ENCODE results near the gene PLCH2. TPM values are rescaled to one million over a fixed set of nuclear protein-coding genes. Genes with fewer than 3 reads are reported as not detected.

The PLCH2 gene
- total RNA-seq, 1 donor from 2014 or later = 0.11 TPM

DNA sequence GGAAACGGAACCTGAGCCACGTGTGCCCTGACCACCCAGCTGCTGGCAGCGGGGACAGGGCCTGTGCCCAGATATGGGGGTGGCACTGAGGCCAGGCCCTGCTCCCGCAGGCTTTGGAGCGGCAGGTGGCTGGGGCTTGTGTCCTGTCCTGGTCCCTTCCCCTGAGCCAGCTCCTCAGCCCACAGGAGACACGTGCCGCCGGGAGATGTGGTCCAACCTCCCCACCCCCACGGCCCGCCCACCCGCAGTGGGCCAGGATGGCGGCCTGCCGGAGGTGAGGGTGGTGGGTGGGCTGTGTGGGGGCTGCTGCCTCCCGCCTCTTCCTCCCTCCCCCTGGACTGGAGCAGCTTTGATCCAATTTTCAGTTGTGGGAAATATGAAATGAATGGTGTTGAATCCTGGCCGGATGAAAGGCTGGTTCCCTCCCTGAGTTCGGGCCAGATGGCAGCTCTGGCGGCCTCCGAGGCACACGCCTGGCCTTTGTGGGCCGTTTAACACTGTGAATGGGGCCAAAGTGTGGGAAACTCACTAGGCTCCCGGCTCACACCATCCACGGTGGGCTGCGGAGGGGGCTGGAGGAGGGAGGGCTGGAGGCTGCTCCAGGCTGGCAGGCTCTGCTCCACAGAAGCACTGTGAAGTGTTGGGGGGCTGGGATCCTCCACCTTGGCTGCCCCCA is 56.5 kb downstream of the PLCH2 start:
- DNase-seq (ENCODE audit: low spot score) = no peak
- intact Hi-C loops (cut with DNase I) = no loop called here

GRCh38 chr1:2533365-2533764 is 57.3 kb downstream of the PLCH2 start:
- no peak for DNase-seq (ENCODE audit: low spot score)
- intact Hi-C loops (cut with DNase I) = no loop called here

- intact Hi-C loops (cut with DNase I) = no loop called here
- no peak for DNase-seq (ENCODE audit: low spot score)
These were observed 58.2 kb downstream of the PLCH2 start for GRCh38 chr1:2534315-2534686.

- DNase-seq (ENCODE audit: low spot score) = no peak
- intact Hi-C loops (cut with DNase I) = no loop called here
These were observed 58.8 kb downstream of the PLCH2 start for GRCh38 chr1:2534687-2535441.

DNA sequence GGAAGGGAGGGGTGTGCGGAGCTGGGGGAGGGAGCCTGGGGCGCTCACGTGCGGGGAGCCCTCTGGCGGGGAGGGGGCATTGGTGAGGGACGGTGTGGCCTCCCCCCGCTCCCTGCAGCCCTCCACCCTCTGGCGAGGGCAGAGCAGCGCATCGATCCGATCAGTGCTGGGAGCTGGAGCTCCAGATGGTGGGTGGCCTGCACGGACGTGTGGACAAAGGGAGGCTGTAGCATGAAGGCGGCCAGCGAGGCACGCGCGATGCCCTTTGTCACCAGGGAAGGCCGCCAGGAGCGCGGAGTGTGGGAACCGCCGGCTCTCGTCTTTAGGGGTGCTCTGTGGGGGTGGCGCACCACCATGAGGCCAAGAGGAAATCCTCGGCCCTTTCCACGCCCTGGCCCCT is 59.4 kb downstream of the PLCH2 start:
- intact Hi-C loops (cut with DNase I) = no loop called here
- no peak for DNase-seq (ENCODE audit: low spot score)

DNA sequence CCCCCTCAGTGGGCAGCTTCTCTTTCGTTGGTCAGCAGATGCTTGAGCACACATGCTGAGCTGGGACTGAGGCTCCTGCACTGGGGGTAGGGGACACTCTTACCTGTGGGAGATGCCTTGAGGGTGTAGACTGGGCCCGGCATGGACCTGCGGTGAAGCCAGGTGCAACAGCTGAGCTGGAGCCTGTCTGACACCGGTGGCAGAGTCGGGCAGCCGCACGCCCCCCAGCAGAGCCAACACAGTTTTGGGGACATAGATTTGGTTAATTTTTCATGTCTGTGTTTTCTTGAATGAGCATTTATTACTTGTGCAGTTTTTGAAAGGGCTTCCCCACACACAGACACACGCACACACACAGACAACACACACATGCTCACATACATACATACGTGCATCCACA is 59.9 kb downstream of the PLCH2 start:
- intact Hi-C loops (cut with DNase I) = no loop called here
- no peak for DNase-seq (ENCODE audit: low spot score)

- intact Hi-C loops (cut with DNase I) = no loop called here
- DNase-seq (ENCODE audit: low spot score) = no peak
These were observed 61.7 kb downstream of the PLCH2 start for GRCh38 chr1:2537784-2538115.

DNA sequence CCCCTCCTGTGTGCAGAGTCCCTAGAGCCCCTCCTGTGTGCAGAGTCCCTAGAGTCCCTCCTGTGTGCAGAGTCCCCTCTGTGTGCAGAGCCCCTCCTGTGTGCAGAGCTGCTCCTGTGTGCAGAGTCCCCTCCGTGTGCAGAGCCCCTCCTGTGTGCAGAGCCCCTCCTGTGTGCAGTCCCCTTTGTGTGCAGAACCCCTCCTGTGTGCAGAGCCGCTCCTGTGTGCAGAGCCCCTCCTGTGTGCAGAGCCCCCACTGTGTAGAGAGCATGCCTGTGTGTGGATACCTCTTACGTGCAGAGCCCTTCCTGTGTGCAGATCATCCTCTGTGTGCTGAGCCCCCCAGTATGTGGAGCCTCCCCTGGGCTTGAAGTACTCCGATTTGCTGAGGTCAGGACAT is 62.3 kb downstream of the PLCH2 start:
- intact Hi-C loops (cut with DNase I) = no loop called here
- DNase-seq (ENCODE audit: low spot score) = no peak

DNA sequence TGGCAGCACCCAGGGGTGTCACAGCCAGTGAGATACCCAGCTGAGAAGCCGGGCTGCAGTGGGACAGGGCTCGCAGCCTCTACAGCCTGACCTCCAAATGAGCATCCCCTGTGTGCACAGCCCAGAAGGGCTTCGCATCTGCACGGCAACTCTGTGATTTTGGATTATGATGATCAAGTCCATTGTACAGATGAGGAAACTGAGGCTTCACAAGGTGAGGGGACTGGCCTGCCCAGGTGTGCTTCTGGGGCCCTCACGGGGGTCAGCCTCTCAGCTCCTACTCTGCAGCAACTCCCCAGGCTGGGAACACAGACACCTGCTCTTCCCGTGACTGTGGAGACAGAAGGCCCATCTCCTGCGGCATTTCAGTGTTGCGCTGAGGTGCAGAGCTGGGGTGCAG is 62.8 kb downstream of the PLCH2 start:
- intact Hi-C loops (cut with DNase I) = no loop called here
- DNase-seq (ENCODE audit: low spot score) = no peak

DNA sequence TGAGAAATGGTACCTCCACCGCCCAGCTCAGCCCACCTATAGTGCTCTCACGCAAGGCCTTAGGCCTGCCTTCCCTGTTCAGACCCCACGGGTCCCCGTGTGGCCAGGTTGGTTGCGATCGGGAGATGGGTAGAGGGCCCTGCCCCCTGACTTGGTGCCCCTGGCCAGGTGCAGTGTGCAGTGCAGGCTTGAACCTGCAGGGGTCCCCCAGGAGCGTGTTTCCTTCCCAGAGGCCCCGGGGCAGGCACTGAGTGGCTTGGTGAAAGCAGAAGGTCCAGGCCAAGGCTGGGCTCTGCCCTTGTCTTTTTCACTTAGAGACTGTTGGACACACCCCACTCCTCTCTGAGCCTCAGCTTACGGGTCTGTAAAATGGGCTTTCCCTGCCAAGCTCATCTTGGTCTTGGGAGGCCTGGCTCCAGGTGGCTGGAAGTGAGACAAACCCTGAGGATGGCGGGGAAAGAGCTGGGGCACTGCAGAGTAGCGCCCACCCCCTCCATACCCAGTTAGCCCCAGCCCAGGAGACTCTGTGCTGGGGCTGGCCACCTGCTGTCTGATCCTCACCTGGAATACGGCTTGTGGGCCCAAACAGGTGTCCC is 63.3 kb downstream of the PLCH2 start:
- intact Hi-C loops (cut with DNase I) = no loop called here

DNA sequence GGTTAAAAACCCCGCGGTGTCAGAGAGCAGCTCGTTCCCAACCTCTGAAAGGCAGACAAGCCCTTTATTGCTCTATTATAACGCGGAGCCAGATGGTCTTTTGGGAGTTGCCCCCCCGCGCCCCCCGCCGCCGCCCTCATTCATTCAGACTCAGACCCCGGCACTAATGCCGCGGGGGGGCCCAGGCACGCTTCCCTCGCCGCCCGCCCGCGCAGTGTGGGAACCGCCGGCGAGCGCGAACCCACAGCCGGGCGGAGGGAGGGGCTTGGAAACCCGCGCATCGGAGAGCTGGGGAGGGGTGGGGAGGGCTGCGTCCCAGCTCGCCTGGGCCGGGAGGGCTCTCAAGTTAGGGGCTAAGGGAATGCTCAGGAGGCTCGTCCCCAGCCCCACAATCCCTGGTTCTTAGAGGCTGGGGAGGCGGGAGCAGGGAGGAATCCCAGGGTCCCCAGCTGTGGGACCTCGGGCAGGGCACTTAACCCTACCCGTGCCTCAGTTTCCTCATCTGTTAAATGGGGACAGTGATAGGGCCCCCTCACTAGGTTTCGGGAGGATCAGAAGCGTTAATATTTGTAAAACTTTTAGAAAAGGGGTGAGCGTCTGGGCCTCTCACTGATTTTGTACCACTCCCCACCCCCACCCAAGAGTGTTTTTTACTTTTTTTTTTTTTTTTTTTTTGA is 64.9 kb downstream of the PLCH2 start:
- intact Hi-C loops (cut with DNase I) = no loop called here
- no peak for DNase-seq (ENCODE audit: low spot score)

More for the DNA sequence above, 63.3 kb downstream of the PLCH2 start:
- DNase-seq (ENCODE audit: low spot score) = no peak

DNA sequence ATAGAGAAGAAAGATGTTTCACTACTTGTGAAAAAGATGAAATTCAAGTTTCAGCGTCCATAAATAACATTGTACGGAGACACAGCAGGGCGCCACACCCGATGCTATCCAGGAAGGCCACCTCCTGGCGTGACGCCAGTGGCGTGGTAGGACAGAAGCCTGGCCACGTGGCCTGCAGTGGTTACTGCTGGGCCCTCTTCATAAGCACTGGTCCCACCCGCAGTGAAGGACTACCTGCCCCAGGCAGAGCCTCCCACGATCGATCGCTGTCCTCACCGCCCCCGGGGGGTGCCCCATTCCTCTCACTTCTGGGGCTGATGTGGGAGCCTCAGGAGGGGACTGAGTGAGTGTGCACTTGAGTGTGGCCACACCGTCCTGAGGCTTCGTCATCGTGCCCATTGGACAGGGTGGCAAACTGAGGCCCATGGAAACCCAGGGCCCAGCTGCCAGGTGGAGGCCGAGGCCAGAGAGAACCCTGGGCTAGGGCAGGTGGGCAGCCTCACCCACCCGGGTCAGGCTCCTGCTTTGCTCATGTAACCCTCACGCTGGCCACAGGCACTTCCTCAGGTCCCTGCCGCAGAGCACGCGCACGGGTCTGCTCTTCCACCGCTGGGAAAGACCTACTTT is 65.6 kb downstream of the PLCH2 start:
- no peak for DNase-seq (ENCODE audit: low spot score)
- intact Hi-C loops (cut with DNase I) = no loop called here

DNA sequence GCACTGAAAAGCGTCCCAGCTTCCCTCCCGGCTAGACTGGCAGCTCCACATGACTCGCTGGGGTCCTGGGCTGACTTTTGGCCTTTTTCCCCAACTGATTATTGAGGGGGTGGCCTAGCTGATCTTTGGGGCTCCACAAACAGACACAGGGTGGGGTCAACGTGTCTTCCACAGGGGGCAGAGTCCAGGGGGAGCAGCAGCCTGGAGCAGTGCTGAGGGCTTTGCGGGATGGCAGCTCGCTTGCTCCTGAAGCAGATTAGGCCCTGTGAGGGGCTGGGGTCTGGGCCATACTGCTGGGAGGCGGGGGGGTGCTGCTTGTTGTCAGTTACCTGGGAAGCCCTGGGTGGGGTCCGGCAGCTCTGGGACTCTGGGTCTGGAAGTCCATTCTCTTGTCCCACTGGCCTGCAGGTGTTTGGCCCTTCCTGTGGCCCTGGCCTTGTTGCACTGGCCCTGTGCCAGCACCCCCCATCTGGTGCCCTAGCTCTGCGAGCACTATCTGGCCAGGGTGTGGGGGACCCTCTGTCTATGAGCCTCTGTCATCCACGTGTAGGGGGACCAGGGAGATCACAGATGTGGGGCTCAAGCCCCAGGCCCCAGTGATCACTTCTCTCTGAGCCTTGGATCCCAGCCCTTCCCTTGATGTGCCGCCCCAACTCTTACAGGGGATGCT is 66.3 kb downstream of the PLCH2 start:
- no peak for DNase-seq (ENCODE audit: low spot score)
- intact Hi-C loops (cut with DNase I) = no loop called here

DNA sequence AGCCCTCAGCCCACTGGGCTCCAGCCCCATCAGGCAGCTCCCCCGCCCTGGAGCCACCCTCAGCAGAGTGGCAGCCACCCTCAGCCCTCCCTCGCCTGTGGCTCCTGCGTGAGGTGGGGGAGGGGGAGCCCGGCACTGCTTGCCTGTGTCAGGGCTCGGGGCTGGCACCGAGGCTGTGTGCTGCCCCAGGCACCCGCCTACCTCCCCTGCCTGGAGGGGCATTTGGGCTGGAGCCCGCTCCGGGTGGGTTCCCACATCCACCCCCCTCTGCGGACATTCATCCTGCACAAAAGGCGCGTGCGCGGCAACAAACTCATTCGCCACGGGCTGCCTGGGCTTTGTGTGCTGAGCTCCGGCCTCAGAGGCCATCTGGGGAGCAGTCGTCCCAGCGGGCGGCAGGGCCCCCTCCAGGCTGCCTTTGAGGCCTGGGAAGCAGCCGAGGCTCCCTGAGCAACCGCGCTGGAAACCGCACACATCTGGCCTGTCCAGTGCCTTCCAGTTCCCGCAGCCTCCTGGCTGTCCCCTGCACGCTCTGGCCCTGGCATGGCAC is 67.5 kb downstream of the PLCH2 start:
- no peak for DNase-seq (ENCODE audit: low spot score)
- intact Hi-C loops (cut with DNase I) = no loop called here

DNA sequence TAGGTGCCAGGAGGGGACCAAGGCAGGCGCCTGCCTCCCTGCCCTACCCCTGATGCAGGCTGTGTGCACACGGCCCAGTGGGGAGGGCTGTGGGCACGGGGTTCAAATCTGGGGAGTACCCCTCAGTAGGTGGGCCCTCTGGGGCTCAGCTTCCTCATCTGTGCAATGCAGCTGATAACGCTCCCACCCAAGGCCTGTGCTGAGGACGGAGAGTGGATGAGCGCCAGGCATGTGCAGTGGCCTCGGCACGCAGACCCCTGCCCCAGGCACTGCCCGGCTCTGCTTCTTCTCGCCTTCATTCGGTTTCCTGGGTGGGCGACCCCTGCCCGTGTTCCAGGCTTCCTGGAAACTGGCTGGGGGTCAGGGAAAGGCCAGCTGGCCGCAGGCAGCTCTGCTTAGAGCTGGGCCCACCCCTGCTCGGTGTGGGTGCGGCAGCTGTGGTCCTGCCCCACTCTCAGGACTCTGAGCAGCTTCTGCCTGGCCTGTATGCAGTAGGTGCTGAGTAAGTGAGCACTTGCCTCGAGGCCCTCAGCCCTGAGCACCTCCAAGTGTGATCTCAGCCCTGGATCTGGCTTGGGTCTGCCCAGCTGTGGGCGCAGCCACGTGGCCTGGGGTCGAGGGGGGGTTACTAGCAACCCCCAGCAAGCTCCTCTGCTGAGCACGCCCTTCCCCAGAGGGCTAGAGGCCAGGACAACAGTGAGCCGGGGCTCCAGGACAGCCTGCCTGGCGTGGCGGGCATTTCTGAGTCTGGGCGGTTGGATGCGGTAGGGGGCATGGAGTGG is 68.2 kb downstream of the PLCH2 start:
- no peak for DNase-seq (ENCODE audit: low spot score)
- intact Hi-C loops (cut with DNase I) = no loop called here

- no peak for DNase-seq (ENCODE audit: low spot score)
- intact Hi-C loops (cut with DNase I) = loop anchor here (5.0 kb wide), 1 partner anchor 348 kb away; no protein-coding TSS in a partner anchor
These were observed 69.0 kb downstream of the PLCH2 start for GRCh38 chr1:2544875-2545640.

DNA sequence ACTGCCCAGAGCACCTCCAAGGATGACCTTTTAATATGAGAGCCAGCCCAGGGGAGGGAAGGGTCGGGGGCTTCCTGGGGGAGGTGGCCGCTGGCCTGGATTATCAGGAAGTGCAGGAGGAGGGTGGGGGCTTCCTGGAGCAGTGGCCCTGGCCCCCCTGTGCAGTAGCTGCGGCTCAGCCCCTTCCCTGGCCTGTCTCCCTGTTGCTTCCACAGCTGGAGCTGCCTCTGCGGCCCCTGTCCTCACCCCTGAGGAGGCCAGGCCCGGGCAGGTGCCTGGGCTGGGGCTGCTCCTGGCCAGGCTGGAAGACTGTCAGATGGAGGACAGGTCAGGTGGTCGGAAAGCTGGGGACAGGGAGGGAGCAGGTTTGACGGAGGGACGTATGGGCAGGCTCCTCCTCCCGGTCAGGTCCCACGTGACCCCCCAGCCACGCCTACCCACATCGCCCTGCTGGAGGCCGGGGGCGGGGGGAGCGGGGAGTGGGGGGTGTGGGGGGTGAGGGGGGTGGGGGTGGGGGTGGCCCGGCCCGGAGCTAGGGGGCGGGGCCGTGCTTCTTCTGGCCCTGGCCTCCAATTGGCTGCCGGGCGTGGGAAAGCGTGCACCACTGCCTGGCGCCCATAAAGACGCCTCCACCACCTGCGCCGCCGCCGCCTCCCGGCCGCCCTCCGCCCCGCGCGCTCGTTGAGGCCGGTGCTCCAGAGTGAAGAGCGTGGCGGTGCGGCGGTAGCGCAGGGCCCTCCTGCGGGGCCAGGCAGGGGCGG is 69.8 kb downstream of the PLCH2 start:
- peak; percentile 96 for DNase-seq (ENCODE audit: low spot score)
- intact Hi-C loops (cut with DNase I) = loop anchor here (5.0 kb wide), 1 partner anchor 349 kb away; no protein-coding TSS in a partner anchor

Measured in cardiac septum (tissue), 1 donor.